ENCODE data around the gene CEP112.
"Not testable (repeated sequence)": the region's sequence is repeated elsewhere in the genome, so short reads cannot be mapped to it uniquely, and the experiment has no call there.

CEP112 gene

GRCh38 chr17:65868881-65869280, 323.1 kb downstream of the CEP112 start:
- no peak for DNase-seq

GRCh38 chr17:65867014-65867413, 324.9 kb downstream of the CEP112 start:
- DNase-seq: no peak

- no peak for DNase-seq
Measured at GRCh38 chr17:65865715-65866425, 326.1 kb downstream of the CEP112 start.

GRCh38 chr17:65864394-65864793, 327.5 kb downstream of the CEP112 start:
- no peak for DNase-seq

GRCh38 chr17:65857718-65858117, 334.2 kb downstream of the CEP112 start:
- DNase-seq: no peak

- DNase-seq: no peak
Measured at GRCh38 chr17:65856865-65857264, 335.1 kb downstream of the CEP112 start.

- no peak for DNase-seq
Measured at GRCh38 chr17:65855675-65856074, 336.3 kb downstream of the CEP112 start.

GRCh38 chr17:65855245-65855644, 336.7 kb downstream of the CEP112 start:
- no peak for DNase-seq

GRCh38 chr17:65853816-65854215, 338.1 kb downstream of the CEP112 start:
- DNase-seq: no peak

- no peak for DNase-seq
Measured at GRCh38 chr17:65852911-65853310, 339.0 kb downstream of the CEP112 start.

GRCh38 chr17:65851965-65852736, 339.8 kb downstream of the CEP112 start:
- no peak for DNase-seq

- no peak for DNase-seq
Measured at GRCh38 chr17:65850486-65850885, 341.4 kb downstream of the CEP112 start.

- no peak for DNase-seq
Measured at GRCh38 chr17:65848751-65849150, 343.2 kb downstream of the CEP112 start.

GRCh38 chr17:65841089-65841488, 350.8 kb downstream of the CEP112 start:
- no peak for DNase-seq

- not testable (repeated sequence) for DNase-seq
Measured at GRCh38 chr17:65837232-65837631, 354.7 kb downstream of the CEP112 start.

- no peak for DNase-seq
Measured at GRCh38 chr17:65833214-65833613, 358.7 kb downstream of the CEP112 start.

GRCh38 chr17:65830356-65830755, 361.6 kb downstream of the CEP112 start:
- no peak for DNase-seq

GRCh38 chr17:65826577-65826976, 365.4 kb downstream of the CEP112 start:
- not testable (repeated sequence) for DNase-seq

GRCh38 chr17:65824901-65825300, 367.0 kb downstream of the CEP112 start:
- DNase-seq: no peak

- DNase-seq: no peak
Measured at GRCh38 chr17:65823713-65824112, 368.2 kb downstream of the CEP112 start.

GRCh38 chr17:65820811-65821210, 371.1 kb downstream of the CEP112 start:
- DNase-seq: no peak

GRCh38 chr17:65820306-65820705, 371.6 kb downstream of the CEP112 start:
- no peak for DNase-seq

- no peak for DNase-seq
Measured at GRCh38 chr17:65819810-65820209, 372.1 kb downstream of the CEP112 start.

- no peak for DNase-seq
Measured at GRCh38 chr17:65817951-65818350, 374.0 kb downstream of the CEP112 start.
